Lower leg skin (tissue), 3 donors: ENCODE results near the gene DNAH8.

Experiments used
- POLR2A ChIP-seq, 2 donors: fragments of 450-650 bp; IDR thresholded peaks; one replicate each; pipeline ENCODE4 v1.6.1; 2016 to 2017; ENCODE audit warnings: antibody characterized with exemption in 2 of 2, mild to moderate bottlenecking in 1 of 2, moderate library complexity in 1 of 2
- TF ChIP-seq, protein P1 (sequence below), 3 donors: fragments of 450-650 bp; IDR thresholded peaks; one replicate each; pipeline ENCODE4 v1.5.1; 2016; ENCODE audit warnings: antibody characterized with exemption in 3 of 3, mild to moderate bottlenecking in 3 of 3, moderate library complexity in 2 of 3

DNA sequence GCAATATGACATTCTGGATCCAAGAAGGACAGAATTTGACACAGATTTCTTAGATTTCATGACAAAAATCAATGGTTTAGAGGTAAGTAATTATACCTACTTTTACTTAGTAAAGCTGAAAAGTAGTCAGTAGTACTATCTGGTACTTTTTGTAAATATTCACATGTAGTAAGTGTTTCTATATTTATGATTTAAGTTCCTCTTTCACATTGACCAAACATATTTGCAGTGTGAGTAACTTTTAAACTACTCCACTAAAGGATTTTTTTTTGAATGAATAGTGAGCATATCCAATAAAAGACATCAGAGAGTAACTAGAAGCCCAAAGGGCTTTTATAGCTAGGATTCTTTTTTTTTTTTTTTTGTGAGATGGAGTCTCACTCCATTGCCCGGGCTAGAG, 60.8 kb downstream of the DNAH8 start:
- TF ChIP-seq POLR2A (IDR thresholded peaks at IDR 0.05) = no peak
- TF ChIP-seq, protein P1, sequence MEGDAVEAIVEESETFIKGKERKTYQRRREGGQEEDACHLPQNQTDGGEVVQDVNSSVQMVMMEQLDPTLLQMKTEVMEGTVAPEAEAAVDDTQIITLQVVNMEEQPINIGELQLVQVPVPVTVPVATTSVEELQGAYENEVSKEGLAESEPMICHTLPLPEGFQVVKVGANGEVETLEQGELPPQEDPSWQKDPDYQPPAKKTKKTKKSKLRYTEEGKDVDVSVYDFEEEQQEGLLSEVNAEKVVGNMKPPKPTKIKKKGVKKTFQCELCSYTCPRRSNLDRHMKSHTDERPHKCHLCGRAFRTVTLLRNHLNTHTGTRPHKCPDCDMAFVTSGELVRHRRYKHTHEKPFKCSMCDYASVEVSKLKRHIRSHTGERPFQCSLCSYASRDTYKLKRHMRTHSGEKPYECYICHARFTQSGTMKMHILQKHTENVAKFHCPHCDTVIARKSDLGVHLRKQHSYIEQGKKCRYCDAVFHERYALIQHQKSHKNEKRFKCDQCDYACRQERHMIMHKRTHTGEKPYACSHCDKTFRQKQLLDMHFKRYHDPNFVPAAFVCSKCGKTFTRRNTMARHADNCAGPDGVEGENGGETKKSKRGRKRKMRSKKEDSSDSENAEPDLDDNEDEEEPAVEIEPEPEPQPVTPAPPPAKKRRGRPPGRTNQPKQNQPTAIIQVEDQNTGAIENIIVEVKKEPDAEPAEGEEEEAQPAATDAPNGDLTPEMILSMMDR (IDR thresholded peaks at IDR 0.05) = no peak
